Kidney epithelial cell (primary cell): ENCODE results near the gene TOPORS. TPM values are rescaled to one million over a fixed set of nuclear protein-coding genes. Genes with fewer than 3 reads are reported as not detected.

Experiments
- DNase-seq: peaks from one replicate; pipeline ENCODE4 v3.0.0-alpha.2; 2010; ENCODE audit warnings: low read depth
- H3K27me3 ChIP-seq: 2 replicates; pipeline ENCODE4 v1.6.0; 2011; ENCODE audit warnings: low read length; ENCODE audit not compliant: control insufficient read depth, insufficient read depth
- H3K36me3 ChIP-seq: 2 replicates; pipeline ENCODE4 v1.5.1; 2011; ENCODE audit warnings: low read length; ENCODE audit not compliant: control insufficient read depth, insufficient read depth
- H3K4me3 ChIP-seq: 2 replicates; pipeline ENCODE4 v1.5.1; 2011; ENCODE audit warnings: low read depth, mild to moderate bottlenecking, control low read depth, low read length
- CTCF ChIP-seq: IDR thresholded peaks from 2 replicates; pipeline ENCODE4 v1.5.1; 2011; ENCODE audit warnings: mild to moderate bottlenecking, moderate library complexity, low read length, control low read depth, inconsistent platforms; ENCODE audit not compliant: insufficient read depth, poor library complexity, severe bottlenecking
- total RNA-seq: library from RNA; depleted of rRNA; stranded (reverse); fragments of >200 nt; gene quantifications from 2 replicates; pipeline ENCODE4 v1.2.3, GENCODE V29; 2015

Gene TOPORS
- total RNA-seq, 1 donor from 2014 or later: 15.4 TPM

GRCh38 chr9:32571969-32572899, 19.8 kb upstream of the TOPORS start:
- peak; percentile 86 for TF ChIP-seq CTCF
- peak; percentile 67 for DNase-seq
- H3K4me3 ChIP-seq: peak overlapping the region; percentile 73
- H3K27me3 ChIP-seq: no peaks in the 10 kb centered on the region
- H3K36me3 ChIP-seq: no peaks in the 10 kb centered on the region

GRCh38 chr9:32570262-32570661, 17.9 kb upstream of the TOPORS start:
- Histone ChIP-seq H3K4me3 (no peak overlapping the region), H3K36me3 (no peaks in the 10 kb centered on the region), H3K27me3 (no peaks in the 10 kb centered on the region)
- no peak for TF ChIP-seq CTCF
- DNase-seq: no peak

GRCh38 chr9:32566770-32567169, 14.4 kb upstream of the TOPORS start:
- Histone ChIP-seq H3K36me3 (no peaks in the 10 kb centered on the region), H3K27me3 (no peaks in the 10 kb centered on the region), H3K4me3 (no peak overlapping the region)
- no peak for DNase-seq
- no peak for TF ChIP-seq CTCF

GRCh38 chr9:32565967-32566366, 13.6 kb upstream of the TOPORS start:
- no peak overlapping the region for H3K4me3 ChIP-seq
- DNase-seq: no peak
- H3K36me3 ChIP-seq: no peaks in the 10 kb centered on the region
- H3K27me3 ChIP-seq: no peaks in the 10 kb centered on the region
- no peak for TF ChIP-seq CTCF

DNA sequence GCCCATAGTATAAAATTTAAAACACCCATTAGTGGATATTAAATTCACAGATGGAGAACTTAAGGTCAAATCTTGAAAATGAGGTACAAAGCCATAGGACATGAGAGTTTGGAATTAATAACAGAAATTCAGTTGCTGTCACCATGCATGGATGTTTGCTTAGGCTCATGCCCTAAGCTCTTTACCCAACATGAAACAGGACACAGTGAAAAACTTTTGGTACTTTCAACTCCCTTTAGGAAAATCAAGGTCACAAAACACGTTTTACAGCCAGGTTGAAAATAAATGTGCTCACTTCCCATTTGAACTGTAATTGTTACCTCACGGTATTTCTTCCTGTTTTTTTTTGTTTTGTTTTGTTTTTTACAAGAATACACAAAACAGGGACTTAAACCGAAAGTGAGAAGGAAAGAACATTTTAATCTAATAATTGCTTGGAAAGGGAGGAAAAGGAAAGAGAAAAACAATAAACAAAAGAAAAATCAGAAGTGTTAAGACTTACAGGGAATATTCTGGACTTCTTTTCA, 6.1 kb upstream of the TOPORS start:
- Histone ChIP-seq H3K4me3 (no peak overlapping the region), H3K27me3 (no peaks in the 10 kb centered on the region), H3K36me3 (no peaks in the 10 kb centered on the region)
- no peak for DNase-seq
- no peak for TF ChIP-seq CTCF

DNA sequence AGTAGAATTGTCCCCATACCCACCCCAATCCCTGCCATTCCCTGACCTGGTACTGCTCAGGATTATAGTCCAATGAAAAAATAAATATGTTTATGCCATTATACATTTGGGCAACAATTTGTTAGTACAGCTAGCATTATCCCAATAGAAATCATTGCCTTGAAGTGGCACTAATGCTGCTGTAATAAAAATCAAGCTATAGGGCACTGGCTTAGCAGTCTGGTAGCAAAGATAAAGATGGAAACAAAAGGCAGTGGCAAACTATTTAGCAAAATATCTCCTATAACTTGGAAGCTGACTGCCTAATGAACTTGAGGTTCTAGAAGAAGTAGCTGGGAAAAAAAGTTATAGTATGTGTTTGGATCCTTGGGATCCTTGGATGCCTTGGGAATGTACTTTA, 2.2 kb upstream of the TOPORS start:
- TF ChIP-seq CTCF: no peak
- no peaks in the 10 kb centered on the region for H3K27me3 ChIP-seq
- no peaks in the 10 kb centered on the region for H3K36me3 ChIP-seq
- DNase-seq: no peak
- H3K4me3 ChIP-seq: no peak overlapping the region
